Activated CD8-positive, alpha-beta T cell treated with anti-CD3 and anti-CD28 coated beads, Interleukin-2, amount 10 ng/mL, durations not matched to agents 7 days and 5 days (primary cell): Measurements from ENCODE around the gene CLN6. TPM values are rescaled to one million over a fixed set of nuclear protein-coding genes. Genes with fewer than 3 reads are reported as not detected.

ENCODE experiments used
- ATAC-seq: fragments of 150-1000 bp; cut with Tn5 transposase; one replicate; pipeline ENCODE4 v1.10.0; 2021; ENCODE audit warnings: moderate library complexity
- CTCF ChIA-PET: fragments of 350-600 bp; sonication (Branson Sonifier 250); formaldehyde crosslinking; loops from one replicate; lab custom pipeline; 2021; ENCODE audit warnings: antibody characterized with exemption; lab: Charles Lee
- POLR2A ChIA-PET: fragments of 350-600 bp; sonication (Branson Sonifier 250); formaldehyde crosslinking; loops from one replicate; lab custom pipeline; 2021; ENCODE audit warnings: antibody characterized with exemption; lab: Charles Lee
- DNase-seq: peaks from one replicate; pipeline ENCODE4 v3.0.0-alpha.2; 2020
- H3K27ac Mint-ChIP-seq: one replicate; pipeline ENCODE4 v1.8.0; 2021; ENCODE audit warnings: mild to moderate bottlenecking, mixed read lengths
- H3K27me3 Mint-ChIP-seq: one replicate; pipeline ENCODE4 v1.8.0; 2021; ENCODE audit warnings: low read depth, mixed read lengths
- H3K36me3 Mint-ChIP-seq: one replicate; pipeline ENCODE4 v1.8.0; 2021; ENCODE audit warnings: low read depth, mixed read lengths
- H3K4me1 Mint-ChIP-seq: one replicate; pipeline ENCODE4 v1.8.0; 2021; ENCODE audit warnings: low read depth, mixed read lengths
- H3K4me3 Mint-ChIP-seq: one replicate; pipeline ENCODE4 v1.8.0; 2021; ENCODE audit warnings: mild to moderate bottlenecking, mixed read lengths
- H3K9me3 Mint-ChIP-seq: one replicate; pipeline ENCODE4 v1.8.0; 2022; ENCODE audit warnings: mixed read lengths; ENCODE audit not compliant: insufficient read depth
- total RNA-seq, 2 experiments: library from RNA; stranded (reverse); gene quantifications; one replicate each; pipeline ENCODE4 v1.2.3, GENCODE V29; 2021

CLN6 gene
- total RNA-seq, 2 experiments from 2014 or later, result 64.5 to 69.7 TPM

GRCh38 chr15:68271854-68272471 is 42.4 kb upstream of the CLN6 start:
- Mint-ChIP-seq H3K4me1 (peaks cover 6% of the 10 kb centered on the region), H3K9me3 (no peaks in the 10 kb centered on the region), H3K4me3 (no peak overlapping the region), H3K36me3 (no peaks in the 10 kb centered on the region), H3K27ac (no peak overlapping the region), H3K27me3 (peaks cover 2% of the 10 kb centered on the region)
- ATAC-seq, result no peak
- DNase-seq, result no peak
- POLR2A ChIA-PET, result no interaction called here
- CTCF ChIA-PET, result interaction anchor here (2.1 kb wide), 1 partner anchor 35 kb away, joined by 6 read pairs; no protein-coding TSS in a partner anchor

- Mint-ChIP-seq H3K36me3 (no peaks in the 10 kb centered on the region), H3K27me3 (peaks cover 18% of the 10 kb centered on the region), H3K4me3 (no peak overlapping the region), H3K27ac (no peak overlapping the region), H3K4me1 (no peaks in the 10 kb centered on the region), H3K9me3 (no peaks in the 10 kb centered on the region)
- ChIA-PET POLR2A (interaction anchor here (1.3 kb wide), 1 partner anchor 9 kb away, joined by 6 read pairs; the partner anchor contains the start of gene FEM1B), CTCF (interaction anchor here (1.0 kb wide), 1 partner anchor 15 kb away, joined by 5 read pairs; no protein-coding TSS in a partner anchor)
- no peak for DNase-seq
- no peak for ATAC-seq
These were observed 38.9 kb upstream of the CLN6 start for GRCh38 chr15:68268405-68268804.

- DNase-seq (no peak), ATAC-seq (no peak)
- ChIA-PET POLR2A (no interaction called here), CTCF (interaction anchor here (1.8 kb wide), 1 partner anchor 13 kb away, joined by 5 read pairs; no protein-coding TSS in a partner anchor)
- H3K36me3 Mint-ChIP-seq, result no peaks in the 10 kb centered on the region
- no peak overlapping the region for H3K4me3 Mint-ChIP-seq
- H3K27ac Mint-ChIP-seq, result no peak overlapping the region
- H3K4me1 Mint-ChIP-seq, result no peaks in the 10 kb centered on the region
- no peaks in the 10 kb centered on the region for H3K9me3 Mint-ChIP-seq
- peaks cover 29% of the 10 kb centered on the region for H3K27me3 Mint-ChIP-seq
These were observed 36.1 kb upstream of the CLN6 start for GRCh38 chr15:68265674-68266073.

- CTCF ChIA-PET, result interaction anchor here (1.8 kb wide), 1 partner anchor 12 kb away, joined by 5 read pairs; no protein-coding TSS in a partner anchor
- ATAC-seq, result no peak
- no peak overlapping the region for H3K27ac Mint-ChIP-seq
- H3K36me3 Mint-ChIP-seq, result no peaks in the 10 kb centered on the region
- no peaks in the 10 kb centered on the region for H3K4me1 Mint-ChIP-seq
- POLR2A ChIA-PET, result no interaction called here
- no peaks in the 10 kb centered on the region for H3K9me3 Mint-ChIP-seq
- DNase-seq, result no peak
- H3K27me3 Mint-ChIP-seq, result peaks cover 29% of the 10 kb centered on the region
- H3K4me3 Mint-ChIP-seq, result no peak overlapping the region
These were observed 35.6 kb upstream of the CLN6 start for GRCh38 chr15:68265081-68265480.

GRCh38 chr15:68264282-68264681 is 34.8 kb upstream of the CLN6 start:
- DNase-seq (no peak), ATAC-seq (no peak)
- Mint-ChIP-seq H3K4me3 (no peak overlapping the region), H3K36me3 (no peaks in the 10 kb centered on the region), H3K27ac (no peak overlapping the region), H3K4me1 (peaks cover 3% of the 10 kb centered on the region), H3K27me3 (peaks cover 29% of the 10 kb centered on the region), H3K9me3 (no peaks in the 10 kb centered on the region)
- ChIA-PET POLR2A (no interaction called here), CTCF (interaction anchor here (0.8 to 1.8 kb wide), 3 partner anchors 11 to 89 kb away, joined by 3 to 5 read pairs (median 5); no protein-coding TSS in a partner anchor)

GRCh38 chr15:68262514-68263356 is 33.2 kb upstream of the CLN6 start:
- ATAC-seq (no peak), DNase-seq (no peak)
- Mint-ChIP-seq H3K27ac (no peak overlapping the region), H3K27me3 (peaks cover 29% of the 10 kb centered on the region), H3K36me3 (no peaks in the 10 kb centered on the region), H3K4me3 (no peak overlapping the region), H3K4me1 (peaks cover 5% of the 10 kb centered on the region), H3K9me3 (no peaks in the 10 kb centered on the region)
- ChIA-PET POLR2A (no interaction called here), CTCF (interaction anchor here (0.6 to 1.4 kb wide), 4 partner anchors 25 to 44 kb away, joined by 3 to 6 read pairs (median 4); no protein-coding TSS in a partner anchor)

- H3K27ac Mint-ChIP-seq, result no peak overlapping the region
- H3K36me3 Mint-ChIP-seq, result no peaks in the 10 kb centered on the region
- peaks cover 29% of the 10 kb centered on the region for H3K27me3 Mint-ChIP-seq
- H3K4me1 Mint-ChIP-seq, result peaks cover 7% of the 10 kb centered on the region
- DNase-seq, result no peak
- no peaks in the 10 kb centered on the region for H3K9me3 Mint-ChIP-seq
- H3K4me3 Mint-ChIP-seq, result no peak overlapping the region
- ChIA-PET POLR2A (no interaction called here), CTCF (interaction anchor here (0.6 to 1.3 kb wide), 3 partner anchors 25 to 45 kb away, joined by 3 to 6 read pairs (median 3); no protein-coding TSS in a partner anchor)
- ATAC-seq, result no peak
These were observed 32.5 kb upstream of the CLN6 start for GRCh38 chr15:68261980-68262379.

GRCh38 chr15:68261241-68261640 is 31.7 kb upstream of the CLN6 start:
- ChIA-PET POLR2A (no interaction called here), CTCF (interaction anchor here (1.0 to 1.3 kb wide), 2 partner anchors 24 to 45 kb away, joined by 3 to 6 read pairs; no protein-coding TSS in a partner anchor)
- ATAC-seq (no peak), DNase-seq (no peak)
- no peak overlapping the region for H3K4me3 Mint-ChIP-seq
- no peak overlapping the region for H3K27ac Mint-ChIP-seq
- H3K4me1 Mint-ChIP-seq, result peaks cover 12% of the 10 kb centered on the region
- H3K9me3 Mint-ChIP-seq, result no peaks in the 10 kb centered on the region
- H3K27me3 Mint-ChIP-seq, result peaks cover 28% of the 10 kb centered on the region
- H3K36me3 Mint-ChIP-seq, result no peaks in the 10 kb centered on the region

- Mint-ChIP-seq H3K4me3 (no peak overlapping the region), H3K4me1 (peaks cover 12% of the 10 kb centered on the region), H3K9me3 (no peaks in the 10 kb centered on the region), H3K27ac (no peak overlapping the region), H3K27me3 (peaks cover 25% of the 10 kb centered on the region), H3K36me3 (no peaks in the 10 kb centered on the region)
- ATAC-seq (no peak), DNase-seq (no peak)
- CTCF ChIA-PET, result interaction anchor here (1.1 to 2.2 kb wide), 2 partner anchors 13 to 46 kb away, joined by 3 to 11 read pairs; no protein-coding TSS in a partner anchor
- POLR2A ChIA-PET, result interaction anchor here (1.5 kb wide), 1 partner anchor 17 kb away, joined by 9 read pairs; the partner anchor contains the start of gene FEM1B
These were observed 30.4 kb upstream of the CLN6 start for GRCh38 chr15:68259883-68260282.

GRCh38 chr15:68258692-68259091 is 29.2 kb upstream of the CLN6 start:
- Mint-ChIP-seq H3K27ac (no peak overlapping the region), H3K27me3 (peaks cover 25% of the 10 kb centered on the region), H3K36me3 (no peaks in the 10 kb centered on the region), H3K9me3 (no peaks in the 10 kb centered on the region), H3K4me3 (no peak overlapping the region), H3K4me1 (peaks cover 12% of the 10 kb centered on the region)
- ATAC-seq (no peak), DNase-seq (no peak)
- POLR2A ChIA-PET, result interaction anchor here (0.6 to 0.9 kb wide), 2 partner anchors 19 to 22 kb away, joined by 3 to 8 read pairs; partner anchors contain the start of gene FEM1B
- CTCF ChIA-PET, result interaction anchor here (0.6 to 2.2 kb wide), 3 partner anchors 11 to 47 kb away, joined by 3 to 11 read pairs (median 3); no protein-coding TSS in a partner anchor

GRCh38 chr15:68256675-68257450 is 27.3 kb upstream of the CLN6 start:
- Mint-ChIP-seq H3K4me3 (peak overlapping the region; percentile 52), H3K36me3 (no peaks in the 10 kb centered on the region), H3K27me3 (peaks cover 13% of the 10 kb centered on the region), H3K9me3 (no peaks in the 10 kb centered on the region), H3K4me1 (peaks cover 12% of the 10 kb centered on the region), H3K27ac (peak overlapping the region; percentile 52)
- ChIA-PET POLR2A (interaction anchor here (1.2 kb wide), 1 partner anchor 21 kb away, joined by 8 read pairs; the partner anchor contains the start of gene FEM1B), CTCF (interaction anchor here (0.7 to 0.8 kb wide), 2 partner anchors 25 to 50 kb away, joined by 3 to 4 read pairs; no protein-coding TSS in a partner anchor)
- ATAC-seq (peak; percentile 75), DNase-seq (peak; percentile 65)
